ENCODE results near the gene PRR14L.
"Not testable (repeated sequence)": the region's sequence is repeated elsewhere in the genome, so short reads cannot be mapped to it uniquely, and the experiment has no call there.

Gene PRR14L

DNA sequence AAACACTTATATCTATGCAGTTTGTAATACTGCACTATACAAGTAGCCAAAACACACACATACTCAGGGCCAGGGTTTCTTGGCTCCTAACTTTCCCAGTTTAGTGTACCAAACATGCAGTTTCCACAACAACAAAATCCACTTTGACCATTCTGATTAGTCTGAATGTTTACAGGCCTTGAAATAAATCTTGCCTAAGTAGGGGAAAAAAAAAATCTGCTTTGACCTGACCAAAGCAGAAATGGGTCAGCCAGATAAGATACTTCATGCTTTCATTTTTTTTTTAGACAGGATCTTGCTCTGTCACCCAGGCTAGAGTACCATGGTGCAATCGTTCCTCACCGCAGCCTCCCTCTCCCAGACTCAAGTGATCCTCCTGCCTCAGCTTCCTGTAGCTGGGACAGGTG is 10.1 kb downstream of the PRR14L start:
- DNase-seq: peak; percentile 5

DNA sequence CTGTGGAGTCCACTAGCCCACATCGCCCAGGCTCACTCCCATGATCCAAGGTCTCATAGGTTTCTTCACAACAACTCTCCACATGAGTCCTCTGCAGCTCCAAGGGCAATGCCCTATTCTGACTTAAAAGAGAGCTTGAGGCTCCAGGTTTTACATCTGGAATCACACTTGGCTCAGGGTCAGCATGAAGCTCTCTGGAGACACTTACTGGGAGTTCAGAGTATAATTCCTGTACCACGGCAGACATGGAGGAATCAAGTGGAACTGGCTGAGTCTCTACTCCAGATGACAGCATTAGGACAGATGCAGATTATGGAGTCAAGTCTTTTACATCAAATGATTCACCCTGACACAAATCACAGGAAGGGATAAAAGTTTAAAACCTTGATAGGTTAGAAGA is 11.4 kb downstream of the PRR14L start:
- no peak for DNase-seq

DNA sequence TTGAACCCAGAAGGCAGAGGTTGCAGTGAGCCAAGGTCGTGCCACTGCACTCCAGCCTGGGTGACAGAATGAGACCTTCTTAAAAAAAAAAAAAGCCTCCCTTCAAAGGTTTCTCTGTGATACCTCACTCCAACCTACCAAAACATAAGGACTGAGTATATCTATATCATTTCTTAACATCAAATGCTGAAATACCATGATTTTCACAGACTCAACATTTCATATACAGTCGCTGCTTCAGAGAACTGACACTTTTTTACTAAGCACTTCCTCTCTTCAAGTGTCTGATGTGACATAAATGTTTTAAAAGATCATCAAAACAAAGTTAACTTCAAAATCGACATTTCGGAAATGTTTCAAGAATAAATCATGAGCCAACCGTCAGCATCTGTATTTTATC is 12.0 kb downstream of the PRR14L start:
- no peak for DNase-seq

DNA sequence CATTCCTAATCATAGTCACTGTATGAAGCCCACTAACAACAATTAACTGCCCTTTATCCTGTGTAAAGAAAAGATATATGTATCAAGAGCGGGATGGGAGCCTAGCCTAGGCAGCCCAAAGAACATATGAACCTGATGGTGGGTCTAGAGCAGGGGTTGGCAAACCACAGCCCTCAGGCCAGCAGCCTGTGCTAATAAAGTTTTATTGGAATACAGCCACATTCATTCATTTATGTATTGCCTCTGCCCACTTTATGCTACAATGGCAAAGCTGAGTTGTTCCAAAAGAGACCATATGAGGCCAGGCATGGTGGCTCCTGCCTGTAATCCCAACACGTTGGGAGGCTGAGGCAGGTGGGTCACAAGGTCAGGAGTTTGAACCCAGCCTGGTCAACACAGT is 13.5 kb downstream of the PRR14L start:
- no peak for DNase-seq

DNA sequence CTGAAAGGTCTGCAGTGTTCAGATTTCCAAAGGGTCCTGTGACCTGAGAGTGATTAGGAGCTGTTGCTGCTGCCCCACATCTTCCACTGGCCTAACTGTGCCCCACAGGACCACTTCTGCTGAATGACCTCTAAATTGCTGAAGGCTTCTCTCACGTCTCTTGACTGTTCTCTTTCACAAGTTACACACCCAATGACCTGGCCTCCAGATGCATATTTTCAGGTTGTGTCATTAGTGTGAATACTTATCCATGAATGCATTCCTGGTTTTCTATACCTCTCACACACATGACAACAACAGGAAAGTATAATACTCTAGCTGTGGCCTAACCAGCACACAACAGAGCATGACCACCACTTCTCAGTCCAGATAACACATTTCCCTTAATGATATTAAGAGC is 15.4 kb downstream of the PRR14L start:
- no peak for DNase-seq

DNA sequence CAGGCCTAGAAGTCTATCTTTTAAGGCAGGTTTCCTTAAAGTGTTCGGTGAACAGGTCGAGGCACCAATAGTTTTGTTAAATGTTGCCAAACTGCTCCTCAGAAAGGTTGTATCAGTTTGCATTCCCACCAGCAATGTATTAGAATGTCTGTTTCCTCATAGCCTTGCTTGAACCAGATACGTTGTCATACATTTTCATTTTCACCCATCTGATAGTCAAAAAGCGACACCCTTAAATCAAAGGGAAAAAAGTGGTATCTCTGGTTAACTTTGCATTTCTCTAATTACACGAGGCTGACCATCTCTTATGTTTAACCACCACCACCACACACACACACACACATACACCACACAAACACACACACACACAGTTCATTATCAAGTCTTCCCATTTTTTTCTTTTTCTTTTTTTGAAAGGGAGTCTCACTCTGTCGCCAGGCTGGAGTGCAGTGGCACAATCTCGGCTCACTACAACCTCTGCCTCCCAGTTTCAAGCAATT is 16.3 kb downstream of the PRR14L start:
- DNase-seq: no peak

DNA sequence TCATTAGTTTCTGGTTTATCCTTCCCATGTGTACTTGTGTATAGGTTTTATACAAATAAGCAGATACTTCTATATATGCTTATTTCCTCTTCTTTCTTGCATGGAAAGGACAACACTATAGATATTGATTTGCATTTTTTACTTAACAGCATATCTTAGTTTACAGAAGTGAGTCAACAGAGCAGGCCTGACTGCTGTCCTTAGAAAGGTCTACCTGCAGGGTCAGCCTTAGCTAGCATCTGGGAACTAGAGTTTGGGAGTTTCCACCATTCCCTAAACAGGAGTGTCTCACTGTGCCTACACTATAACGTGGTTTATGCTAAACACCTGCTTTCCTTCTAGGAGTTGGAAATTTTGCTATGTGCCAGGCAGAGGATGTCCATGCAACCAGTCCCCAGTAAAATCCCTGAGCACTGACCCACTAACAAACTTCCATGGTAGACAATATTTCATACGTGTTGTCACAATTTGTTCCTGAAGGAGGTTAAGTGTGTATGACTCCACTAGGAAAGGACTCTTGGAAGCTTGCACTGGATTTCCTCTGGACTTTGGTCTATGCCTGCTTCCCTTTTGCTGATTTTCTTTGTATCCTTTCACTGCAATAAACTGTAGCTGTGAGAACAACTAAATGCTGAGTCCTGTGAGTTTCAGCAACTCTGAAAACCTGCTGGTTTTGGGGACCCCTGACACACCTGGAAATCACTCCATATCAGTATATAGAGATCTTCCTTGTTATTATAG is 17.7 kb downstream of the PRR14L start:
- no peak for DNase-seq

DNA sequence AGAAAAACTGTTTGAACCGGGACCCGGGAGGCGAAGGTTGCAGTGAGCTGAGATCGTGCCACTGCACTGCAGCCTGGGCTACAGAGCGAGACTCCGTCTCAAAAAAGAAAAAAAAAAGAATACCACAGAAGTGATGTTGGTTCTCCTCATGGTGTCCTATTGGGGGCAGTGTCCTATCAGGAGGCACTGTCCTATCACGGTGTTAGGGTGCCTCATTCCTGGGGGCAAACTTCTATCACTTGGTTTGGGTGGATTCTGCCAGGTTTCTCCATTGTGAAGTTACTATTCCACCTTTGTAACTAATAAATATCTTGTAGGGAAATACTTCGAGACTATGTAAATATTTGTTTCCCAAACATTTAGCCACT is 19.6 kb downstream of the PRR14L start:
- no peak for DNase-seq

DNA sequence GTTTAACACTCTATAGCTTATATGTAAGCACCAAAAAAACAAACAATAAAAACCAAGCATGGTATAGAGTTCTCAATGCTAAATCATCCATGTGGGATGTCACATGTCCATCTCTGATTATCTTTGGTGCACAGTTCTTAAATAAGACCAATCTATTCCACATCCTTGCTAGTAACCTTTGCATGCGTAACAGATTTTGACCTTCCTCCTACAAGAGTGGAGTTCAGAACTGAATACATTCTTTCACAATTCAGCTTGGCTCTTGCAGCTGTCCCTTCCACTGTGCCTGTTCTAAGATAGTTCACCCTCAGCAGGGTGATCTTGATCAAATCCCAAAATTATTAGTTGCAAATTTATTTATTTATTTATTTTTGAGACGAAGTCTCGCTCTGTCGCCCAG is 21.1 kb downstream of the PRR14L start:
- DNase-seq: no peak

DNA sequence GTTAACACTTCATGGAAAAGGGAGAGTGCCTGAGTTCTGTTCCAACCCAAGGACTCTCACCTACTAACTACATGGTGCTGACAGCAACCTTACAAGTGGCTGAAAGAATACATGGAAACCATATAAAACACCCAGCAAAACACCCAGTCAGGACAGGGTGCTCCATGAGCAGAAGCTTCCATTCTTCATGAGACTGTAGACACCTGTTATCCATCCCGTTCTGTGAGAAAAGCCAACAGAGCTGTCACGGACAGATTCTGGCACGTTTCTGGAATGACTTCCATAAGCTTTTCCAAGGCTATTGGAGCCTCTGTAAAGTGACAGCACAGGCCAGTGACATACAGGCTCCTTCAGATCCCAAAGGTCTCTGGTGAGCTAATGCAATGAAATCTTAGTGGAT is 23.2 kb downstream of the PRR14L start:
- DNase-seq: no peak

DNA sequence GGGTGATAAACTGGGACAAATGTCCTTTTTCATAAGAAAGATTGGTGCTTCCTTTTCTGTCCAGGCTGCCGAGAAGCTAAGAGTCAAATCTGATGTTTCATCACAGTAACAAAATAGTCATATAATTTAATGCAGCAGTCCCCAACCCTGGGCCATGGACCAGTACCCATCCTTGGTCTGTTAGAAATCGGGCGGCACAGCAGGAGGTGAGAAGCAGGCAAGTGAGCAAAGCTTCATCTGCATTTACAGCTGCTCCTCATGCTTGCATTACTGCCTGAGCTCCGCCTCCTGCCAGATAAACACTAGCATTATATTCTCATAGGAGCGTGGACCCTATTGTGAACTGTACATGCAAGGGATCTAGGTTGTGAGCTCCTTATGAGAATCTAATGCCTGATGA is 26.2 kb downstream of the PRR14L start:
- DNase-seq: no peak

DNA sequence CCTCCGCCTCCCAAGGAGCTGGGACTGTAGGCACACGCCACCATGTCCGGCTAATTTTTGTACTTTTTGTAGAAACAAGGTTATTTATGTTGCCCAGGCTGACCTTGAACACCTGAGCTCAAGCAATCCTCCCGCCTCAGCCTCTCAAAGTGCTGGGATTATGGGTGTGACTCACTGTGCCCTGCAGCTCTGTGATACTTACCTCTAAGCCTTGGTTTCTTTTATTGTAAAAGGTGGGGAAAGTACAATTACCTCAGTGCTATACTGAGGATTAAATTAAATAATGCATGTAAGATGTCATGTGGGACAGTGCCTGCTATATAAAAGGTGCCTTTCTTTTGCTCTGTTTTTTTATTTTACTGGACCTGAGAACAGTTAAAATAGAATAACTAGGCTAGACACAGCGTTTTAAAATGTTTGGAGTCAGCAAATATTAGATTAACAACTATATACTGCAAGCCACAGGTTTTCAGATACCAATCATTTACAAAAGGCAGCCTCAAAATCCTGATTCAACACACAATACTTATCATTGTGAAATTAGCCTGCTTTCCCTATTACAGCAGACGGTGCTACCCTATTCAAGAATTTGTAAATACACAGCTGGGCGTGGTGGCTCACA is 30.0 kb downstream of the PRR14L start:
- no peak for DNase-seq

DNA sequence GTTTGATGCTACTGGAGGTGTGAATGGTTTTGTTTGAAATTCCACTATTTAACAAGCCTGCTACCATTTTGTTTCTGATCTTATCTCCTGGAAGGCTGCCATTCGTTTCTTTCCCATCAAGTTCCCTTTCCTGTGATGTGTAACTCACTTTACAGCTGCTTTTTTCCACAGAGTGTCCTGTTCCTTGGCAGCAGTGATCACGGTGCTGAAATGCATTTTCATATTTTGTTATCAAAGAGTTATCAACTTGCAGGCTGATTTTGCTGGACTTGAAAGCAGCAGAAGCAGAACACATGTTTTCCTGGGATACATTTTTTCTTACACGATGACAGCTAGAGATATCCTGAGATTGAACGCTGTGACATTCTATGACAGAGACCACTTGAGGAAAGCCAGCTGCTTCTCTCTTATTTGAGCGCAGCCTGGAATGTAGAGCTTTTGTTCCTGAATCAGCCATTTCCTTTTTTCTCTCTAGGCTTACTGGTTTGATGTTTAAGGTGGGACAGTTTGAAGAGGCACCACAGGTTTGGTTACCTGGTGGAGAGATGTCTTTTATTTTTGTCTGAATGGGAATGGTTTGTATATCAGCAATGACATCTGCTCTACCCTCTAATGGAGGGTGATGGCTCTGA is 34.7 kb downstream of the PRR14L start:
- DNase-seq: no peak

DNA sequence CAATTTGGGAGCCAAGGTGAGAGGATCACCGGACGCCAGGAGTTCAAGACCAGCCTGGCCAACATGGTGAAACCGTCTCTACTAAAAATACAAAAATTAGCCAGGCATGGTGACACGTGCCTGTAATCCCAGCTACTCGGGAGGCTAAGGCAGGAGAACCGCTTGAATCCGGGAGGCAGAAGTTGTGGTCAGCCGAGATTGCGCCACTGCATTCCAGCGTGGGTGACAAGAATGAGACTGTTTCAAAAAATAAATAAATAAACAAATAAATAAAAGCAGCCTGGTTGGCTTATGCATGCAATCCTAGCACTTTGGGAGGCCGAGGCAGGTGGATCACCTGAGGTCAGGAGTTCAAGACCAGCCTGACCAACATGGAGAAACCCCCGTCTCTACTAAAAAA is 38.7 kb downstream of the PRR14L start:
- peak; percentile 12 for DNase-seq

DNA sequence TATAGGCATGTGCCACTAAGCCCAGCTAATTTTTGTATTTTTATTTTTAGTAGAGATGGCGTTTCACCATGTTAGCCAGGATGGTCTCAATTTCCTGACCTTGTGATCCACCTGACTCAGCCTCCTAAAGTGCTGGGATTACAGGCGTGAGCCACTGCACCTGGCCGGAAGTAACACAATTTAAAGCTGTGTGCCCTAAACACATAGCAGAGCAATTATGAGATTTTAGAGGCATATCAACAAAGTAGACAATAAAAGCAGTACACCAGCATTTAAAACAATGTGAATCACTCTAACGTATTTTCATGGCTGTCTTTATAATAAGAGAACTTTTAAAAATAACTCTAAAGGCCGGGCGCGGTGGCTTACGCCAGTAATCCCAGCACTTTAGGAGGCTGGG is 42.4 kb downstream of the PRR14L start:
- no peak for DNase-seq

DNA sequence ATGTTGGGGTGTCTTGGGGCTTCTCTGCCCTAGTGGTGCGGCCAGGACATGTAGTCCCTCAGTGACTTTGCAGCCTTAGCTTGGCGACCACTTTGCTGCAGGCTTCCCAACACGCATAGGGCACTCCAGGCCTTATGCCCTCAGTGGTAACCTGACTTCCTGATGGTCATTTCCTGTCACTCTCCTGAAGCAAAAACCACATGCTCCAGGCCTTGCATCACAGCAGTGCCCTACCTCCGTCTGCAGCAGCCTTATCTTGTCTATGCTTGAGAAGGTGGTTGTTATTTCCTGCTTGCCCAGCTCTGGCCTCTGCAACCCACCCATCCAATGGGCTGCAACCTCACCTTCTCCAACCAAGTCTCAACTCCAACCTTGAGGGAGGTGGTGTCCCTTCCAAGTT is 54.5 kb downstream of the PRR14L start:
- DNase-seq: no peak

DNA sequence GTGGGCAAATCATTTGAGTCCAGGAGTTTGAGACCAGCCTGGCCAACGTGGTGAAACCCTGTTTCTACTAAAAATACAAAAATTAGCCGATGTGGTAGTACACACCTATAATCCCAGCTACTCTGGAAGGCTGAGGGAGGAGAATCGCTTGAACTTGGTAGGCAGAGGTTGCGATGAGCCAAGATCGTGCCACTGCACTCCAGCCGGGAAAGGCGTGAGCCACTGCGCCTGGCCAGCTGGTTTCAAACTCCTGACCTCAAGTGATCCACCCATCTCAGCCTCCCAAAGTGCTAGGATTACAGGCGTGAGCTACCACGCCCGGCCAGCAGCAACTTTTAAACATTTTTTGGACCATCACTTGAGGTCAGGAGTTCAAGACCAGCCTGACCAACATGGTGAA is 55.9 kb downstream of the PRR14L start:
- not testable (repeated sequence) for DNase-seq

DNA sequence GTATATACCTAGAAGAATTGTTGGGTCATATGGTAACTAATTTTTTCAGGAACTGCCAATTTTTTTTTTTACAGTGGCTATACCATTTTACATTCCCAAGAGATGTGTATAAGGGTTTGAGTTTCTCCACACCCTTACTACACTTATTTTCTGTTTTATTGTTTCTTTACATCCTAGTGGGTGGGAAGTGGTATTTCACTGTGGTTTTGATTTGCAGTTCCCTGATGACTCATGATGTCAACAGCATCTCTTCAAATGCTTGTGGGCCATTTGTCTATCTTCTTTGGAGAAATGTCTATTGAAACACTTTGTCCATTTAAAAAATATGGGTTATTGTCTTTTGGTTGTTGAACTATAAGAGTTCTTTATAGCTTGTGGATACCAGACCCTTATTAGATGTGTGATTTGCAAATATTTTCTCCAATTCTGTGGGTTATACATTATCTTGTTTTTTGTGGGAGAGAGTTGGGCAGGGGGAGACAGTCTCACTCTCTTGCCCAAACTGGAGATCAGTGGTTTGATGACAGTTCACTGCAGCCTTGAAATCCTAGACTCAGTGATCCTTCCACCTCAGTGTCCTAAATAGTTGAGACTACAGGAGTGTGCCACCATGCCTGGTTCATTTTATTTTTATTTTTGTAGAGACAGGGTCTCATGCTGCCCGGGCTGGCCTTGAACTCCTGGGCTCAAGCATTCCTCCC is 57.6 kb downstream of the PRR14L start:
- peak; percentile 68 for DNase-seq

DNA sequence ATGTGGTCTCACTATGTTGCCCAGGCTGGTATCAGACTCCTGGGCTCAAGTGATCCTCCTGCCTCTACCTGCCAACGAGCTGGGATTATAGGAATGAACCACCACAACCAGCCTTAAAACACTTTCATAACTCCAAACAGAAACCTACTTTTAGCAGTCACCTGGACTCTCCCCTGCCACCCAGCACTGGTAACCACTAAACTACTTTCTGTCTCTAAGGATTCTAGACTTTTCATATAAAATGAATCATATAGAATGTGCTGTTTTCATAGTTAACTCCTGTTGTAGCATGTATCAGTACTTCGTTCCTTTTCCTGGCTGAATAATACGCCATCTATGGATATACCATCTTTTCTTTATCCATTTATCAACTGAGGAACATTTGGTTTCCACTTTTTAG is 58.5 kb downstream of the PRR14L start:
- no peak for DNase-seq

DNA sequence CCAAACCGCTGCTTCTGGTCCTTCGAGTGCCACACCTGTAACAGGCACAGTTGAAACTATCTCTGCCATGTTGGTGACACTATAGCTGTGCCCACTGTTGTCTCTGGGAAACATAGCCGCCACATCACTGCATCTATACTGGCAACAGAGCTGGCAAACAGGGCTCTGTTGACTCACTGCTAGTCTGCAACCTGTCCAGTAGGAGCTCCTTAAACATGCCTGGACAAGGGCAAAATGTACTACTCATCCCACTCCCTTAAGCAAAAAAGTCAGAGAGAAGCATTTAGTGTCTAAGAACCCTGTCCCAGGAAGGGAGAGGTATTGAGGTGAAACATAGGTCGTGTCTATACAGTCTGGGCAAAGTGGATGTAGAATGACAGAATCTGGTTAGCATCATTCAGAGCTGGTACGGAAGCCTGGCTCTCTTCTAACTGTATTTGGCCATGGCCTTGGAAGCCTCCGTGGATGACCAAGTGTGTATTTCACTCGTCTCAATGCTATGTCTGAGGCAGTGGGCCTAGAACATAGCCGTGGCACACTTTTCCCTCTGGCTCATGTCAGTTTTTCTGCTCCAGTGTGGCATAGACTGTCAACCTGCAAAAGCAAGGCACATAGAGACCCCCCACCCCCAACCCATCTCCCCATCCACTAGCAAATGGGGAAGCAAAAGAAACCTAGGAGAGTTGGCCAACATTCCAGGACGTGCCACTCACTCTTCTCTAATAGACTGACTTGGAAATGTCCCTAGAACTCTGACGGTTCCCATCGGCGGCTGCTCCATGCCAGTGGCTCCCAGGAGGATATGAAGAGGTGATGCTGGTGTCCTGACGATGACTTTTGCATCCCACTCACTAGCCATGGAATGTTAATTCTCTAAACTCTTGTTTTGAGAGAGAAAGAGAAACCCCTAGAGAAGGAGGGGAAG is 66.5 kb downstream of the PRR14L start:
- DNase-seq: no peak

DNA sequence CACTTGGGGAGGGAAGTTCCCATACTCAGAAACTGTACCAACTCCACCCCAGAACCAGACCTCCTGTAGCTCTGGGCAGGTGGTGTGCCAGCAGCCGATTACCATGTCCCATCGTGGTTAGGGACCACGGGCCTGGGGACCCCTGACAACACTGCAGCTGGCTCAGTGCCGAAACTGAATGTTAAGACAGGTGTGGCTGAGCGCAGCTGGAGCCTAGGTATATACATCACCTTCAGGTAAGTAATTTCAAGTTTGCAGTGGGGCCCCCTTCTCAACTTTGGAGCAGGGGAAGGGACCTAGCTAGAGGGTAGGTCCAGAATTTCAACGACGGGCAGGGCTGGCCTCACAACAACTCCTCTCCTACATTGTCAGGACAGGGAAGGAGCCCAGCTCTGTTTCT is 67.2 kb downstream of the PRR14L start:
- DNase-seq: no peak

All from suppressor macrophage treated with lipopolysaccharide for 4 hours (primary cell).